GM12891 (cell line): ENCODE data around the gene CHRM5.

Experiments
- POLR2A ChIP-seq: IDR thresholded peaks from 2 replicates; pipeline ENCODE4 v1.6.1; 2011; ENCODE audit warnings: low read depth, low read length, control low read depth
- SPI1 ChIP-seq: IDR thresholded peaks from 2 replicates; pipeline ENCODE4 v1.6.1; 2011; ENCODE audit warnings: low read depth, low read length, control low read depth

DNA sequence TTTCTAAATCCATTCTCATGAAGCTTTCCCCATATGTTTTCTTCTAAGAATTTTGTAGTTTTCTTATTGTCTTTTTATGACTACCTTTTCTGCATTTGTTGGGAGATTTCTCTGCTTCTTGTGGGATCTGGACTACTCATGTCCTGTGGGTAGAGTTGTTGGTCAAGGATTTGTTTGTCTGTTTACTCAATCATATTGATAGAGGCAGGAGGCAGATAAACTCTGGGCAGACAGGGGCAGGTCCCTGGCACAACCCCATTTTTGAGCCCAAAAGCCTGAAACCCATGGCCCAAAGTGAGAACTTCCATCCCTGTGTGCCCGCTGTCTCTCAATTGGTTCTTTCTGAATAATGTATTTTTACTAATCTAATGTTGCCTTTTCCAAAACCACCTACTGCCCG, 145.9 kb downstream of the CHRM5 start:
- TF ChIP-seq POLR2A = no peak
- no peak for TF ChIP-seq SPI1
